Urothelium cell line (cell line): ENCODE data around the gene NAA40.

ENCODE experiments used
- DNase-seq: peaks from one replicate; pipeline ENCODE4 v3.0.0; 2011; ENCODE audit warnings: low spot score, mixed read lengths
- FAIRE-seq: peaks from 2 replicates; lab custom pipeline; 2011; peaks lifted over from hg19 to GRCh38; lab: Jason Lieb, UNC

NAA40 gene

GRCh38 chr11:63985812-63986155, 47.0 kb downstream of the NAA40 start:
- FAIRE-seq (no peak), DNase-seq (no peak)

- DNase-seq (peak; percentile 96), FAIRE-seq (peak; percentile 35)
These were observed 47.5 kb downstream of the NAA40 start, which contains the start of gene OTUB1 for GRCh38 chr11:63986156-63986931. Gene OTUB1 (plus strand): TSS chr11:63986438. CDS start chr11:63986457, 19 bp downstream.

- no peak for FAIRE-seq
- DNase-seq: no peak
These were observed 48.2 kb downstream of the NAA40 start for GRCh38 chr11:63986932-63987513.

GRCh38 chr11:63991558-63991957, 52.8 kb downstream of the NAA40 start:
- FAIRE-seq: no peak
- DNase-seq: no peak

- DNase-seq: no peak
These were observed 54.3 kb downstream of the NAA40 start for GRCh38 chr11:63993100-63993499.

GRCh38 chr11:63993993-63994392, 55.2 kb downstream of the NAA40 start:
- DNase-seq: no peak
- no peak for FAIRE-seq

More at GRCh38 chr11:63993100-63993499, 54.3 kb downstream of the NAA40 start:
- FAIRE-seq: no peak

GRCh38 chr11:63996512-63996911, 57.7 kb downstream of the NAA40 start:
- no peak for DNase-seq
- no peak for FAIRE-seq

GRCh38 chr11:63997104-63997700, 58.4 kb downstream of the NAA40 start:
- FAIRE-seq (no peak), DNase-seq (no peak)

GRCh38 chr11:63997801-63998337, 59.1 kb downstream of the NAA40 start:
- FAIRE-seq: no peak

GRCh38 chr11:63998558-63999348, 60.0 kb downstream of the NAA40 start:
- DNase-seq (no peak), FAIRE-seq (no peak)

More at GRCh38 chr11:63997801-63998337, 59.1 kb downstream of the NAA40 start:
- no peak for DNase-seq

GRCh38 chr11:63999349-64000025, 60.7 kb downstream of the NAA40 start:
- DNase-seq (no peak), FAIRE-seq (no peak)

- DNase-seq: no peak
- FAIRE-seq: no peak
These were observed 61.4 kb downstream of the NAA40 start for GRCh38 chr11:64000026-64000739.

GRCh38 chr11:64000740-64001483, 62.1 kb downstream of the NAA40 start:
- DNase-seq (no peak), FAIRE-seq (no peak)

GRCh38 chr11:64001484-64002420, 63.0 kb downstream of the NAA40 start:
- DNase-seq (no peak), FAIRE-seq (peak; percentile 68)

- FAIRE-seq: no peak
These were observed 65.2 kb downstream of the NAA40 start for GRCh38 chr11:64003807-64004589.

GRCh38 chr11:64004590-64004984, 65.8 kb downstream of the NAA40 start:
- DNase-seq (no peak), FAIRE-seq (no peak)

More at GRCh38 chr11:64003807-64004589, 65.2 kb downstream of the NAA40 start:
- no peak for DNase-seq

GRCh38 chr11:64005691-64006090, 66.9 kb downstream of the NAA40 start:
- FAIRE-seq (no peak), DNase-seq (no peak)
